OCI-M2 (cell line): ENCODE data around the gene CCR2.

Source experiments
- DNase-seq: peaks from one replicate; lab custom pipeline; 2025; ENCODE audit not compliant: unreplicated experiment; lab: John Stamatoyannopoulos, UW

CCR2 gene

DNA sequence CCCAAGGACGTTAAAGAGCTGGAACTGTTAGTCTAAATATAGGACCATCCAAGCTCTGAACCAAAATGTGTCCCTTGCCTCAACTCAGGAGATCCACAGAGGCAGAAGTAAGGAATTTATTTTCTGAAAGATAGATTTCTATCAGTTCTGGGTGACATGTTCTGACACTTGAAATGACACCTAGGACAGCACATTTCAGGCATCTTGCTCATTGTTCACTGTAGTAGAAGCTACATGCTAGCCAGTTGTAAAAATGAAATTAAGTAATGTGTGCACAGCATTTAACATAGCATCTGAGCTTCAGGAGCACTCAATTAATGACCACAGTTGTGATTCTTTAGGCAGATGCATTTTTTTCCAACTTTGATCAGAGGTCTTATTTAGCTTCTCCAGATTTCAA lies 567 bp downstream of the CCR2 start:
- DNase-seq: no peak

DNA sequence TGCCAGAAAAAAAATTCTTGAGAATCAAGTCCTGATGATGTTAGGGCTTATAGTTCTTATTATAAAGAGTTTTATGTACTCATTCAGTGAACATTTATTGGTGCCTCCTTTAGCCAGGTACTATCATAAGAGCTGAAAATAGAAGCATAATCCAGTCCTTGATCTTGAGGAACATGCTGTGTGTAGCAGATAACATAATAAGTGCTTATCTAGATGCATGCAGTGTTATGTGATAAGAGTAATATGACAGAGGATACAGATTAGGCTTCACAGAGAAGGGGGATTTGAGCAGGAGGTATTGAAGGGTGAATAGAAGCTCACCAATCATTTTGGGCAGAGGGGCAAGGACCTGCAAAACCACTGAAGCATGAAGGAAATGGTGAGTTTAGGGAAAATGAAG lies 1.1 kb downstream of the CCR2 start:
- DNase-seq: no peak

DNA sequence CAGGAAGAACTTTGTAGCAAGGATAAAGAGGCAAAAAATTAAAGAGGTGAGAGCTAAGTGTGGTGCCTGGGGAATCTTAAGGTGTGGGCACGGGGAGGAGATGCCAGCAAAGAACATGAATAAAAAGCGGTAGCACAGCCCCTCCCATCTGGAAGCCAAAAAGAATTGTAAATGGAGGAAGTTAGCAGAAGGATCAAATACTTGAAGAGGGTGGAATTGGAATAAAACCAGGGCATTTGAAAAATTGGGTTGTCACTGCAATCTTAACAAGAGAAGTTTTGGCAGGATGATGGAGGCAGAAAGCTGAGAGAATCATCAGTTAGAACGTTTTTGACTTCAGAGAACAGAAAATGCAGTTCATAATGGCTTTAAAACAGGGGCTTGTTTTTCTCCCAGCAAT lies 2.4 kb downstream of the CCR2 start:
- DNase-seq: no peak

DNA sequence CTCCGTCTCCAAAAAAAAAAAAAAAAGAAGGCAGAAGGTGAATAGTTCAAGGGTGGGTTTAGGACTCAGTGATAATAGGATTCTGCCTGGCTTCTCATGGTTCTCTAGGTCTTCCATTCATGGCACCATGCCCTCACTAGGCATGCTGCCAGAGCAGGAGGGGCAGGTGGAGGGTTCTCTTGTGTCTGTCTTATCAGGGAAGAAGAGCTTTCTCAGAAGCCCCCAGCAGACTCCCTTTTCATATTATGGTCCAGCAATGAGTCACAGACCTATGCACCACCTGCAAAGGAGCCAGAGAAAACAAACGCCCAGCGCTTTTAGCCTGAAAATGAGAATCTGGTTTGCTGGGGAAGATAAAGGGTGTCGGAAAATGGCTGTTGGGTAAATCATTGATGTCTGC lies 3.0 kb downstream of the CCR2 start:
- no peak for DNase-seq

DNA sequence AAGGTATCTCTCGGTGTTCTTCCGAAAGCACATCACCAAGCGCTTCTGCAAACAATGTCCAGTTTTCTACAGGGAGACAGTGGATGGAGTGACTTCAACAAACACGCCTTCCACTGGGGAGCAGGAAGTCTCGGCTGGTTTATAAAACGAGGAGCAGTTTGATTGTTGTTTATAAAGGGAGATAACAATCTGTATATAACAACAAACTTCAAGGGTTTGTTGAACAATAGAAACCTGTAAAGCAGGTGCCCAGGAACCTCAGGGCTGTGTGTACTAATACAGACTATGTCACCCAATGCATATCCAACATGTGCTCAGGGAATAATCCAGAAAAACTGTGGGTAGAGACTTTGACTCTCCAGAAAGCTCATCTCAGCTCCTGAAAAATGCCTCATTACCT lies 4.6 kb downstream of the CCR2 start:
- DNase-seq: no peak

DNA sequence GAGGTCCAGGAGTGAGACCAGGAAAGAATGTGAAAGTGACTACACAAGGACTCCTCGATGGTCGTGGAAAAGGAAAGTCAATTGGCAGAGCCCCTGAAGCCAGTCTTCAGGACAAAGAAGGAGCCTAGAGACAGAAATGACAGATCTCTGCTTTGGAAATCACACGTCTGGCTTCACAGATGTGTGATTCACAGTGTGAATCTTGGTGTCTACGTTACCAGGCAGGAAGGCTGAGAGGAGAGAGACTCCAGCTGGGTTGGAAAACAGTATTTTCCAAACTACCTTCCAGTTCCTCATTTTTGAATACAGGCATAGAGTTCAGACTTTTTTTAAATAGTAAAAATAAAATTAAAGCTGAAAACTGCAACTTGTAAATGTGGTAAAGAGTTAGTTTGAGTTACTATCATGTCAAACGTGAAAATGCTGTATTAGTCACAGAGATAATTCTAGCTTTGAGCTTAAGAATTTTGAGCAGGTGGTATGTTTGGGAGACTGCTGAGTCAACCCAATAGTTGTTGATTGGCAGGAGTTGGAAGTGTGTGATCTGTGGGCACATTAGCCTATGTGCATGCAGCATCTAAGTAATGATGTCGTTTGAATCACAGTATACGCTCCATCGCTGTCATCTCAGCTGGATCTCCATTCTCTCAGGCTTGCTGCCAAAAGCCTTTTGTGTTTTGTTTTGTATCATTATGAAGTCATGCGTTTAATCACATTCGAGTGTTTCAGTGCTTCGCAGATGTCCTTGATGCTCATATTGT lies 6.0 kb downstream of the CCR2 start:
- no peak for DNase-seq

DNA sequence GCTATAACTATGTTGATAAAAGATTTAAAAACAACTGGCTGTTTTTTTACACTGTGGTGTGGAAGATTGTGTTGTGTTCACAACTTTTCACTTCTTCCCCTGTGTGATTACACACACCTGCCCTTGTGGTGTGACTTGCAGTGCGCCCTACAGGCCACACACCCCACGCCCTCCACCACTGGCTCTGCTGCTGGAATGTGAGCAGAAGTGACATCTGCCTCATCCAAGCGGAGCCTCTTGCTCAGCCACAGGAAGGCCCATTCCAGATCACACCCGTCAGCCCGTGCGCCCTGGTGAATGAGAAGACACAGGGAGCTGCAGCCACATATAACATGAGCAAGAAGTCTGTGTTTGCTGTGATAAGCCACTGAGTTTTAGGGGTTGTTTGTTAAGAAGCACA lies 7.0 kb downstream of the CCR2 start:
- no peak for DNase-seq

DNA sequence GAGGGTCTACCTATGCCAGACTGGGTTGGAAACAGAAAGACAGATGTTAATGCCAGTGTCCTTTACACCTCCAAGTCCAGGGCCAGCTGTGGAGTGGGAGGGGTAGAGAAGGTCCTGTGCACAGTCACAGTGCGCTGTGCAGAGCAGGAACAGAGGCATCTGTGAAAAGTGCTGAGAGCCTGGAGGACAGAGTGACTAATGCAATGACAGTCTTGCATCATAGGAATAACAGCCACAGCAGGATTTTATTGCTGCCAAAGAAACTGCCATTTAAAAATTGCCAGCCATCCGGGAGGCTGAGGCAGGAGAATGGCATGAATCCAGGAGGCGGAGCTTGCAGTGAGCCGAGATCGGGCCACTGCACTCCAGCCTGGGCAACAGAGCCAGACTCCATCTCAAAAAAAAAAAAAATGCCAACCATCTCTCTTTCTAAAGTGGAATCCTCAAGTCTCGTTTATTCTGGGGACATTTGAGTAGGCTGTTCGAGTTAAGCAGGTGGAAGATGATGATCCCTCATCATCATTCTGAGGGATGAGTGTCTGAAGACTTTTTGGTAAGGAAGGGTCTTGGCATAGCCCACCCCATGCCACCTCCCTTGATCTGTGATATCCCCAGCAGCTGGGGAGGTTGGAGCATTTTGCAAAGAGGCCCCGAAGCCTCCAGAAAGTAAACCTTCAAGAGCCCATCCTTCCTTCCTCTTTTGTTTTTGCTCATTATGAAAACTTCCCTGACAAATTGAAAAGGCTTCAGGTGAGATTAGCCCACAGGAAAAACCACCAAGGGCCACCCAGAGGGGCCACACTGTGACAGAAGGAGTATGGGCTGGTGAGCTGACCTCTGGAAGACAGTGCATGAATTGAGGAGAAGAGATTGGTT lies 7.7 kb downstream of the CCR2 start:
- no peak for DNase-seq

DNA sequence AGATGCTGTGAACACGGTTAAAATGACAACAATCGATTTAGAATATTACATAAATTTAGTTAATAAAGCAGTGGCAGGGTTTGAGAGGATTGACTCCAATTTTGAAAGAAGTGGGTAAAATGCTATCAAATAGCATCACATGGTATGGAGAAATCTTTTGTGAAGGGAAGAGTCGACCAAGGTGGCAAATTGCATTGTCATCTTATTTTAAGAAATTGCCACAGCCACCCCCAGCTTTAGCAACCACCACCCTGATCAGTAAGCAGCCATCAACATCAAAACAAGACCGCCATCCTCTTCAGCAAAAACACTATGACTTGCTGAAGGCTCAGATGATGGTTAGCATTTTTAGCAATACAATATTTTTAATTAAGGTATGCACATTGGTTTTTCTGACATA lies 11.1 kb downstream of the CCR2 start:
- no peak for DNase-seq

DNA sequence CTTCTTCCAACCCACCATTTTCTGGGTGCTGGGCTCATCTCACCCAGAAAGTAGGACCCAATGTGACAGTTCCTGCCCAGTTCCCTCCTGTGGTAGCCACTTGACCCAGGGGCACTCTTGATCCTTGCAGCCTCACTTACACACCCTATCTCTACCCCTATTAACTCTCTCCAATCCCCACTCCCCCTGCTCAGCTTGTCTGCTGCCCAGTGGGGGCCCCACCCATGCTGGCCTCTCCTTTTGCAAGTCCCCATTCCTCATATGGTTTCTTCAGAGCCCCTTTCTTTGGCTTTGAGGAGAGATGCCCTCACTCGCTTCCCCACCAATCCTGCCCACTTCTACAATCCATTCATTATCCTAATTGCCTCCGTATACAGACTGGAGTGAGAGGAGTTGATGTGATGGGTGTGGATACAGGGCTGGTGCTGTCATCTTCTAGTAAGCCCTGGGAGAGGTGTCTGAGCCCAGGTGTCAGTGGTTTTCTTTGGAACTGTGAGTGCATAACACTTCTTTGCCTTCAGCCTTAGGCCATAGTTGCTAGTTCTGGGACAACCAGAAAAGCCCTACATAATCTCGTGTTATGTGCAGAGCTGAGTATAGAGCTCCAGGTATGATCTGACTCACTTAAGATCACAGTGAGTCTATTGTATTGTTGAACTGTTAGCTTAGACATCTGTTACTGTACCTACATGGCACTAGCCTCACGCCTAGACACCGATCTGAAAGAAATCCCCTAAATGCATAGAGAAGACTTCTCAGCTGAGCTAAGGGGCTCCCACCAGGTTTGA lies 12.0 kb downstream of the CCR2 start:
- DNase-seq: no peak

DNA sequence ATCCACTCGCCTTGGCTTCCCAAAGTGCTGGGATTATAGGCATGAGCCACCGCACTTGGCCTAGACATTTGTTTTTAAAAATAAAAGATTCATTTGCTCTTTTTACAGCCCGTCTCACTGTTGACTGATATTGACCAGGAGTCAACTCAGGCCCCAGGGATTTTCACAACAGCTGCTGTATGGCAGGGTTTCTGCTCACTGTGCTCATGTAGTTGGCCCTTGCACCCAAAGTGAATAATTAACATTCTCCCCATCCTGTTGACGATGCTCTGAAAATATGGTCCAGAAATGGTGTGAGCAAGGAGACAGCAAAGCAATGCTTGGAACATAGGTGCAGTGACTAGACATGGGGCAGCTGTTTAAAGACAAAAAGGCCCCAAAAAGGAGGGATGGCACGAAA lies 13.9 kb downstream of the CCR2 start:
- no peak for DNase-seq

DNA sequence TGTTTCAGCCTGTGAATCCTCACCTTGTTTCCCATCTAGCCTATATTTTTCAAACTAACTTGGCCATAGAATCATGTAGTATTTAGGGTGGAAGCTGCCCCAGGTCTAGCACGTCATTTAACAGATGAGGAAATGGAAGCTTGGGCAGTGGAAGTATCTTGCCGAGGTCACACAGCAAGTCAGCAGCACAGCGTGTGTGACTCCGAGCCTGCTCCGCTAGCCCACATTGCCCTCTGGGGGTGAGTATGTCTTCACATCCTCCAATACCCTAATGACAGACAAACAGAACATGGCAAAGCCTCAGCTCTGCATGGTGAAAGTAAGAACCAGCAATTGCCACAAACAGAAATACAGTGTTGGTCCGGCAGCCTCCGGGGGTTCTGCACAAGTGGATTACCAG lies 14.7 kb downstream of the CCR2 start:
- no peak for DNase-seq

DNA sequence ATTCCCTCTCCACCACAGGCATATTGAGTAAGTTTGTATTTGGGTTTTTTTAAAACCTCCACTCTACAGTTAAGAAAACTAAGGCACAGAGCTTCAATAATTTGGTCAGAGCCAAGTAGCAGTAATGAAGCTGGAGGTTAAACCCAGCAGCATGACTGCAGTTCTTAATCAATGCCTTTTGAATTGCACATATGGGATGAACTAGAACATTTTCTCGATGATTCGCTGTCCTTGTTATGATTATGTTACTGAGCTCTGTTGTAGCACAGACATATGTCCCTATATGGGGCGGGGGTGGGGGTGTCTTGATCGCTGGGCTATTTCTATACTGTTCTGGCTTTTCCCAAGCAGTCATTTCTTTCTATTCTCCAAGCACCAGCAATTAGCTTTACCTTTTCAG lies 15.2 kb downstream of the CCR2 start:
- no peak for DNase-seq

DNA sequence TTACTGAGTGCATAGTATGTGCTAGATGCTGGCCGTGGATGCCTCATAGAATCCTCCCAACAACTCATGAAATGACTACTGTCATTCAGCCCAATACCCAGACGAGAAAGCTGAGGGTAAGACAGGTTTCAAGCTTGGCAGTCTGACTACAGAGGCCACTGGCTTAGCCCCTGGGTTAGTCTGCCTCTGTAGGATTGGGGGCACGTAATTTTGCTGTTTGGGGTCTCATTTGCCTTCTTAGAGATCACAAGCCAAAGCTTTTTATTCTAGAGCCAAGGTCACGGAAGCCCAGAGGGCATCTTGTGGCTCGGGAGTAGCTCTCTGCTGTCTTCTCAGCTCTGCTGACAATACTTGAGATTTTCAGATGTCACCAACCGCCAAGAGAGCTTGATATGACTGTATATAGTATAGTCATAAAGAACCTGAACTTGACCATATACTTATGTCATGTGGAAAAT lies 15.8 kb downstream of the CCR2 start:
- DNase-seq: no peak

DNA sequence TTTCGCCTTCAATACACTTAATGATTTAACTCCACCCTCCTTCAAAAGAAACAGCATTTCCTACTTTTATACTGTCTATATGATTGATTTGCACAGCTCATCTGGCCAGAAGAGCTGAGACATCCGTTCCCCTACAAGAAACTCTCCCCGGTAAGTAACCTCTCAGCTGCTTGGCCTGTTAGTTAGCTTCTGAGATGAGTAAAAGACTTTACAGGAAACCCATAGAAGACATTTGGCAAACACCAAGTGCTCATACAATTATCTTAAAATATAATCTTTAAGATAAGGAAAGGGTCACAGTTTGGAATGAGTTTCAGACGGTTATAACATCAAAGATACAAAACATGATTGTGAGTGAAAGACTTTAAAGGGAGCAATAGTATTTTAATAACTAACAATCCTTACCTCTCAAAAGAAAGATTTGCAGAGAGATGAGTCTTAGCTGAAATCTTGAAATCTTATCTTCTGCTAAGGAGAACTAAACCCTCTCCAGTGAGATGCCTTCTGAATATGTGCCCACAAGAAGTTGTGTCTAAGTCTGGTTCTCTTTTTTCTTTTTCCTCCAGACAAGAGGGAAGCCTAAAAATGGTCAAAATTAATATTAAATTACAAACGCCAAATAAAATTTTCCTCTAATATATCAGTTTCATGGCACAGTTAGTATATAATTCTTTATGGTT lies 17.1 kb downstream of the CCR2 start, which contains the start of gene CCR5:
TSS of gene CCR5 (plus strand) at position 108 of the 680 bp plus-strand sequence. CDS start 1,957 bp downstream, outside the sequence.
- no peak for DNase-seq

DNA sequence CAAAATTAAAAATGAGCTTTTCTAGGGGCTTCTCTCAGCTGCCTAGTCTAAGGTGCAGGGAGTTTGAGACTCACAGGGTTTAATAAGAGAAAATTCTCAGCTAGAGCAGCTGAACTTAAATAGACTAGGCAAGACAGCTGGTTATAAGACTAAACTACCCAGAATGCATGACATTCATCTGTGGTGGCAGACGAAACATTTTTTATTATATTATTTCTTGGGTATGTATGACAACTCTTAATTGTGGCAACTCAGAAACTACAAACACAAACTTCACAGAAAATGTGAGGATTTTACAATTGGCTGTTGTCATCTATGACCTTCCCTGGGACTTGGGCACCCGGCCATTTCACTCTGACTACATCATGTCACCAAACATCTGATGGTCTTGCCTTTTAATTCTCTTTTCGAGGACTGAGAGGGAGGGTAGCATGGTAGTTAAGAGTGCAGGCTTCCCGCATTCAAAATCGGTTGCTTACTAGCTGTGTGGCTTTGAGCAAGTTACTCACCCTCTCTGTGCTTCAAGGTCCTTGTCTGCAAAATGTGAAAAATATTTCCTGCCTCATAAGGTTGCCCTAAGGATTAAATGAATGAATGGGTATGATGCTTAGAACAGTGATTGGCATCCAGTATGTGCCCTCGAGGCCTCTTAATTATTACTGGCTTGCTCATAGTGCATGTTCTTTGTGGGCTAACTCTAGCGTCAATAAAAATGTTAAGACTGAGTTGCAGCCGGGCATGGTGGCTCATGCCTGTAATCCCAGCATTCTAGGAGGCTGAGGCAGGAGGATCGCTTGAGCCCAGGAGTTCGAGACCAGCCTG lies 17.8 kb downstream of the CCR2 start:
- DNase-seq: no peak

DNA sequence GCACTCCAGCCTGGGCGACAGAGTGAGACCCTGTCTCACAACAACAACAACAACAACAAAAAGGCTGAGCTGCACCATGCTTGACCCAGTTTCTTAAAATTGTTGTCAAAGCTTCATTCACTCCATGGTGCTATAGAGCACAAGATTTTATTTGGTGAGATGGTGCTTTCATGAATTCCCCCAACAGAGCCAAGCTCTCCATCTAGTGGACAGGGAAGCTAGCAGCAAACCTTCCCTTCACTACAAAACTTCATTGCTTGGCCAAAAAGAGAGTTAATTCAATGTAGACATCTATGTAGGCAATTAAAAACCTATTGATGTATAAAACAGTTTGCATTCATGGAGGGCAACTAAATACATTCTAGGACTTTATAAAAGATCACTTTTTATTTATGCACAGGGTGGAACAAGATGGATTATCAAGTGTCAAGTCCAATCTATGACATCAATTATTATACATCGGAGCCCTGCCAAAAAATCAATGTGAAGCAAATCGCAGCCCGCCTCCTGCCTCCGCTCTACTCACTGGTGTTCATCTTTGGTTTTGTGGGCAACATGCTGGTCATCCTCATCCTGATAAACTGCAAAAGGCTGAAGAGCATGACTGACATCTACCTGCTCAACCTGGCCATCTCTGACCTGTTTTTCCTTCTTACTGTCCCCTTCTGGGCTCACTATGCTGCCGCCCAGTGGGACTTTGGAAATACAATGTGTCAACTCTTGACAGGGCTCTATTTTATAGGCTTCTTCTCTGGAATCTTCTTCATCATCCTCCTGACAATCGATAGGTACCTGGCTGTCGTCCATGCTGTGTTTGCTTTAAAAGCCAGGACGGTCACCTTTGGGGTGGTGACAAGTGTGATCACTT lies 18.8 kb downstream of the CCR2 start:
- DNase-seq: no peak

DNA sequence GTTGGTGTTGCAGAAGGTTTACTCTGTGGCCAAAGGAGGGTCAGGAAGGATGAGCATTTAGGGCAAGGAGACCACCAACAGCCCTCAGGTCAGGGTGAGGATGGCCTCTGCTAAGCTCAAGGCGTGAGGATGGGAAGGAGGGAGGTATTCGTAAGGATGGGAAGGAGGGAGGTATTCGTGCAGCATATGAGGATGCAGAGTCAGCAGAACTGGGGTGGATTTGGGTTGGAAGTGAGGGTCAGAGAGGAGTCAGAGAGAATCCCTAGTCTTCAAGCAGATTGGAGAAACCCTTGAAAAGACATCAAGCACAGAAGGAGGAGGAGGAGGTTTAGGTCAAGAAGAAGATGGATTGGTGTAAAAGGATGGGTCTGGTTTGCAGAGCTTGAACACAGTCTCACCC lies 20.8 kb downstream of the CCR2 start:
- DNase-seq: no peak

DNA sequence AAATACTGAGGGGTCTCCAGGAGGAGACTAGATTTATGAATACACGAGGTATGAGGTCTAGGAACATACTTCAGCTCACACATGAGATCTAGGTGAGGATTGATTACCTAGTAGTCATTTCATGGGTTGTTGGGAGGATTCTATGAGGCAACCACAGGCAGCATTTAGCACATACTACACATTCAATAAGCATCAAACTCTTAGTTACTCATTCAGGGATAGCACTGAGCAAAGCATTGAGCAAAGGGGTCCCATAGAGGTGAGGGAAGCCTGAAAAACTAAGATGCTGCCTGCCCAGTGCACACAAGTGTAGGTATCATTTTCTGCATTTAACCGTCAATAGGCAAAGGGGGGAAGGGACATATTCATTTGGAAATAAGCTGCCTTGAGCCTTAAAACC lies 21.3 kb downstream of the CCR2 start:
- DNase-seq: no peak
